ENCODE results near the gene MAX.
A peak's percentile ranks its signal among the peaks of the same experiment; 100 is the strongest.
"Not testable (repeated sequence)": the region's sequence is repeated elsewhere in the genome, so short reads cannot be mapped to it uniquely, and the experiment has no call there.

Gene MAX

DNA sequence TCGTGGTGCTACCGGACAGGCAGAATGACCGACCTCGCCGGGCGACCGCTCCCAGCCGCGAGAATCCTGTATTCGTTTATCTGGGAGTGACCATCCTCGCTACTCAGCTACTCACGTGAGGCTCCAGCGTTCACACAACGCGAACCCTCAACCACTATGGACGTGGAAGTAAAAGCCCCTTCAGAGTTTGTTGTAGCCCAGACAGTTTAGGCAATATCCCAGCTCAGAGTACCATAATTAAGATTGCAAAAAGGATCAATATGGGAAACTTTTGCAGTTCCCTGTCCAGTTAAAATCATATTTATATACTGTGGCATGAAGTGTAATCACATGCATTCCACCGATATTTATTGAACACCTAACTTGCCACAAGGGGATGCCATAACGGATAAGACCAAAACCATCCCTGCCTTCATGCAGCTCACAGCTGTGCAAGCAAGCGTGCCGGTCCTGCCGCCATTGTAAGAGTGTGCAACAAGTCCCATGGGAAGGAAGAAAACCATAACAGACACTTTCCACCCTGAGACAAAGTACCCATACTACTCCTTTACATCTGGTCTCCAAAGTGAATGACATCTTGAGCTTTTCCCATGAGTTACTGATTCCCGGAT, 938 bp upstream of the MAX start:
- DNase-seq, result no peak

GRCh38 chr14:65101631-65102440, 481 bp downstream of the MAX start:
- peak; percentile 24 to 59 (median 51) for DNase-seq

- DNase-seq, result peak in 2 of 6 experiments; percentile 27 to 32
Observed at GRCh38 chr14:65100922-65101541, 1.3 kb downstream of the MAX start.

GRCh38 chr14:65098586-65098985, 3.7 kb downstream of the MAX start:
- peak in 3 of 6 experiments; percentile 57 to 60 (median 59) for DNase-seq

GRCh38 chr14:65096323-65097089, 5.8 kb downstream of the MAX start:
- no peak for DNase-seq

GRCh38 chr14:65095633-65096205, 6.6 kb downstream of the MAX start:
- no peak for DNase-seq

- DNase-seq, result no peak
Observed at GRCh38 chr14:65092349-65092748, 10.0 kb downstream of the MAX start.

- not testable (repeated sequence) for DNase-seq
Observed at GRCh38 chr14:65087835-65088234, 14.5 kb downstream of the MAX start.

DNA sequence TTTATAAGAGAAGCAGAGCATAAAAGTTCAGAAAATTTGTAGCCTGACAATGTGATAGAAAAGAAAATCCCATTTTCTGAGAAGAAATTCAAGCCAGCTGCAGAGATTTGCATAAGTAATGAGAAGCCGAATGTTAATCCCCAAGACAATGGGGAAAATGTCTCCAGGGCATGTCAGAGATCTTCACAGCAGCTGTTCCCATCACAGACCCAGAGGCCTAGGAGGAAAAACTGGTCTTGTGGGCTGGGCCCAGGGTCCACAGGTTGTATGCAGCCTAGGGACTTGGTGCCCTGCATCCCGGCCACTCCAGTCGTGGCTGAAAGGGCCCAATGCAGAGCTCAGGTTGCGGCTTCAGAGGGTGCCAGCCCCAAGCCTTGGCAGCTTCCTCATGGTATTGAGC, 15.6 kb downstream of the MAX start:
- DNase-seq, result not testable (repeated sequence)

DNA sequence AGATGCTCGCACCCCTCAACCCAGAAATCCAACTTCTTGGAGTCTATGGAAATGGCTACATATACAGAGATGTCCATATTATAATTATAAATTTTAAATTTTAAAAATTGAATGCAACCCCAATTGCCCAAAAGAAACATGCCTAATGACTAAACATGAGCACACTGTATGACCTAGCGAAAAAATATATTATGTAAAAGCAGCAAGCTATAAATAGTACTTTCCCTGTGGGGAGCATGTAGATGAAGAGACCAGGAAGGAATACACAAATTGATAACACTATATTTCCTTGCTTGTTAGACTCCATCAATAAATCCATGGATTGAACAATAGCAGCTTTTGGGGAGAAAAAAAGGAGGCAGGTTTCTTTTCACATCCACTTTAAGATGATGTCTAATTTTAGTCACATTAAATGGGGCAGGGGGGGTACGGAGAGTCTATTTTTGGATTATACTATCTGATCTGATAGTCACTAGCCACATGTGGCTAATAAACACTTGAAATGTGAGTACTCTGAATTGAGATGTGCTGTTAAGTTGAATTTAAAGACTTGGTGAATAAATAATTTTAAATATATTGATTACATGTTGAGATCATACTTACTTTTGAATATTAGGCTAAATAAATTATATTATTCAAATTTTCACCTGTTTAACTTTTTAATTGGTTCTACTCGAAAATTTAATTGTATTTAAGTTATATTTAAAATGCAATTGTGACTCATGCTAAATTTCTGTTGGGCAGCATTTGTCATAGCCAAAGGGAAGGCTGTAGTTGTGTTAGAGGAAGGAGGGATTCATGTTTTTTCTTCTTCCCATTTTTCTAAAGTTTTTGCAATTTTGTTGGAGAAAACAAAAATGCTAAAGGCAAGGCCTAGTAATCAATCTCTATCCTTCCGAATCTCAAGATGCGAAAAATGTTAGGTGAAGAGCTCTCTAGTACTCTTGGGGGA, 17.5 kb downstream of the MAX start:
- DNase-seq, result no peak

DNA sequence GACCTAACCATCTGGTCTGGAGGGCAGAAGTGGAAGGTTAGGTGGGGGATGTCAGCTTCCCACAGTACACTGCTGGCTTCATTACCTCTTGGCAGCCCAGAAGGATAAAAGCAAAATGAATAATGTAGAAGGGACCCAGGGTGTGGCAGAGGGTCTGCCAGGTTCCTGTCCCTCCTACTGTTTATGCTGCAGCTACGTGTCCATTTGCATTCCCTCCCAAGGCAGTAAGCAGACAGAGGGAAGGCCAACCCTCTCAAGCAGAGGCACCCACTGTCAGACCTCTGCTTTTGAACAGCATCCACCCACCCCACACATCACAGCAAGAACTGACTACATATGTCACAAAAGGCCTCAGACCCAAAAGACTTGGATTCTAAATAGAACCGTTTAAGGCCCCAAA, 19.4 kb downstream of the MAX start:
- no peak for DNase-seq

GRCh38 chr14:65080960-65081747, 21.2 kb downstream of the MAX start:
- DNase-seq, result no peak

- DNase-seq, result no peak
Observed at GRCh38 chr14:65079768-65080167, 22.5 kb downstream of the MAX start.

DNA sequence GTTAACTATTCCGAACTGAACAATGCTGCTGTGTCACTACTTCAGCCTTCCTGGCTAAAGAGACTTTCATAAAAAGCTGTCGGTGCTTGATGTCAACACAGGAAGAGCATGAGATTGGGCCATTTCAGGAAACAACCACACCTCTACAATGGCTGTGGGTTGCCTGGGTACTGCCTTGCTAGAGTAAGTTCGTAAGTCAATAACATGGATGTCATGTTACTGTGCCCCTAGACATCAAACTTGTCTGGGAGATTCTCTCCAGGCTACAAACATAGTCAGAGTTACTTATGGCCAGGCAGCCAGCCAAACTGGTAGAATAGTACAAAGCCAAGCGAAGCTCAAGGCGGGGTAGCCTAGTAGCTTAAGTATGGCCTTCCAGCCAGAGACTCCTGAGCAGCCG, 23.1 kb downstream of the MAX start:
- DNase-seq, result peak in 2 of 6 experiments; percentile 10 to 26

DNA sequence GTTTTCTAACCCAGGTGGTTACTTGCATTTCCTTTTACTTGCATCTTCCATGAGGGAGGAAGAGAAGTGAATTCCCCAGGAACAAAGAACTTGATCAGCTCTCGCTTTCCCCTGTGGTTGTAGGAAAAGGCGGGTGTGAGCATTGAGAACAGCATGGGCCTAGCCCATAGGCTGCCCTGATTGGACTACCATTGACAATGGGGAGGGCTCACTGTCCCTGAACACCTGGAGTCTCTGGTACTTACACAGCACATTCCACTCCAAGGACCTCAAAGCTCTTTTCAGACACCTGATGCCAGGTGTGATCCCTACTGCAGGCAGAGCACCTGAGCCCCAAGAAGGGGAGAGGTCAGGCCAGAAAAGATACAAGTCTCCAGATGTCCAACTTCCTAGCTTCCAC, 25.0 kb downstream of the MAX start:
- no peak for DNase-seq

DNA sequence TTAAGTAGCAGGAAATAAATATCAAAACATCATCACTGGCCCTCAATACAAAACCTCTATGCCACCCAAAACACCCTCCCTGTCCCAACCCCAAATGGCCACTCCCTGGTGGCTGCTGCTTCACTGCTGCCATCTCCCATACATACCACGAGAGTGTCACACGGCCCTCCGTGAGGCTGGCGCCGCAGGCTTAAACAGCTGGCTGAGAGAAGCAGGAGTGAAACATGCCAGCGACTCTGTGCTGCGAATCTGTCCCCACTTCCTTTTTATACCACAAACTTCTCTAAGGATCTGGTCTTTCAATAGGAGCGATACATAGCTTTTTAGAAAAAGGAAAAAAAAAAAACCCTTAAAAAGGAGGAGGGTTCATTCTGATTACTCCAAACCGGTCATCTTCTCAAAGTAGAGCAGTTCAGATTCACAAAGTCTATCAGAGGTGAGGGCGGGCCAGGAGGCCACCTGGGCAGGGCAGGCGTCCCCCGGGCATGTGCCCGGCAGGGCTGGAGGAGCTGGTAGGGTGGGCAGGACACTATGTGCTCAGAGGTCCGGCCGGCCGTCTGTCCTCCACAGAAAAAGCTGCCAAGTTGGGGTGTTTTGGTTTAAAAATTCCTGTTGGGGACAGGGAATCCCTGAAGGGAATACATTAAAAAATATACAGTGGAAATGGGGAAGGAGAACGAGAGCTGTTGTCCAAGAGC, 26.5 kb downstream of the MAX start:
- DNase-seq, result no peak

GRCh38 chr14:65074449-65075150, 27.7 kb downstream of the MAX start:
- DNase-seq, result no peak

- DNase-seq, result no peak
Observed at GRCh38 chr14:65073605-65074201, 28.6 kb downstream of the MAX start.

- DNase-seq, result no peak
Observed at GRCh38 chr14:65072937-65073336, 29.4 kb downstream of the MAX start.
